ENCODE data around the gene DDC. TPM values are rescaled to one million over a fixed set of nuclear protein-coding genes. Genes with fewer than 3 reads are reported as not detected.
"Not testable (repeated sequence)": the region's sequence is repeated elsewhere in the genome, so short reads cannot be mapped to it uniquely, and the experiment has no call there.

DDC gene
- total RNA-seq, 1 donor from 2014 or later, result 3.8 TPM

DNA sequence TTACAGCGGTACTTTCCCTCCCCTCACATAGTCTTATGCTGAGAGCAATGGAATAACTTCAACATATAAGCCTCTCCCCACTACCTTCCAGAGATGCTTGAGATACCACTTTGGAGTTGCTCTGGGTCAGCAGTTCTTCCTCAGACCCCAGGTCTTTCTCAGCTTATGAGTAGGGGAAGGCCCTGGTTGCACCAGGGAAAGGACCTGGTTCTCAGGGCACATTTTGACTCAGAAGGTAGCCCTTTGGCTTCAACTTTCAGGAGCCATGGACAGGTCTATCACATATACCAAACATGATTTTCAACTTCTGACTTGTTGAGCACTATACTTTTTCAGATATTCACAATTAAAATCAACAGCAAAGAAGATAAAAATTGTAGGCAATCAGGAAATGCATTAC is 103.5 kb downstream of the DDC start:
- Mint-ChIP-seq H3K9me3 (ENCODE audit: unreplicated experiment) (peaks cover 16% of the 10 kb centered on the region), H3K4me3 (ENCODE audit: unreplicated experiment) (no peak overlapping the region), H3K36me3 (ENCODE audit: unreplicated experiment) (peaks cover 16% of the 10 kb centered on the region), H3K27me3 (ENCODE audit: unreplicated experiment) (peaks cover 4% of the 10 kb centered on the region), H3K27ac (ENCODE audit: unreplicated experiment) (no peak overlapping the region), H3K4me1 (ENCODE audit: low read depth, unreplicated experiment) (peaks cover under 1% of the 10 kb centered on the region)
- DNase-seq, result no peak
- TF ChIP-seq, protein P1, sequence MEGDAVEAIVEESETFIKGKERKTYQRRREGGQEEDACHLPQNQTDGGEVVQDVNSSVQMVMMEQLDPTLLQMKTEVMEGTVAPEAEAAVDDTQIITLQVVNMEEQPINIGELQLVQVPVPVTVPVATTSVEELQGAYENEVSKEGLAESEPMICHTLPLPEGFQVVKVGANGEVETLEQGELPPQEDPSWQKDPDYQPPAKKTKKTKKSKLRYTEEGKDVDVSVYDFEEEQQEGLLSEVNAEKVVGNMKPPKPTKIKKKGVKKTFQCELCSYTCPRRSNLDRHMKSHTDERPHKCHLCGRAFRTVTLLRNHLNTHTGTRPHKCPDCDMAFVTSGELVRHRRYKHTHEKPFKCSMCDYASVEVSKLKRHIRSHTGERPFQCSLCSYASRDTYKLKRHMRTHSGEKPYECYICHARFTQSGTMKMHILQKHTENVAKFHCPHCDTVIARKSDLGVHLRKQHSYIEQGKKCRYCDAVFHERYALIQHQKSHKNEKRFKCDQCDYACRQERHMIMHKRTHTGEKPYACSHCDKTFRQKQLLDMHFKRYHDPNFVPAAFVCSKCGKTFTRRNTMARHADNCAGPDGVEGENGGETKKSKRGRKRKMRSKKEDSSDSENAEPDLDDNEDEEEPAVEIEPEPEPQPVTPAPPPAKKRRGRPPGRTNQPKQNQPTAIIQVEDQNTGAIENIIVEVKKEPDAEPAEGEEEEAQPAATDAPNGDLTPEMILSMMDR (IDR thresholded peaks at IDR 0.05; ENCODE audit: partially characterized antibody, unreplicated experiment), result no peak

DNA sequence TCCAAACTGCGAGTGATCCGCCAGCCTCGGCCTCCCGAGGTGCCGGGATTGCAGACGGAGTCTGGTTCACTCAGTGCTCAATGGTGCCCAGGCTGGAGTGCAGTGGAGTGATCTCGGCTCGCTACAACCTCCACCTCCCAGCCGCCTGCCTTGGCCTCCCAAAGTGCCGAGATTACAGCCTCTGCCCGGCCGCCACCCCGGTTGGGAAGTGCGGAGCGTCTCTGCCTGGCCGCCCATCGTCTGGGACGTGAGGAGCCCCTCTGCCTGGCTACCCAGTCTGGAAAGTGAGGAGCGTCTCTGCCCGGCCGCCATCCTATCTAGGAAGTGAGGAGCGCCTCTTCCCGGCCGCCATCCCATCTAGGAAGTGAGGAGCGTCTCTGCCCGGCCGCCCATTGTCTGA is 106.0 kb downstream of the DDC start:
- Mint-ChIP-seq H3K36me3 (ENCODE audit: unreplicated experiment) (peaks cover 16% of the 10 kb centered on the region), H3K9me3 (ENCODE audit: unreplicated experiment) (peaks cover 11% of the 10 kb centered on the region)
- H3K4me1 Mint-ChIP-seq (ENCODE audit: low read depth, unreplicated experiment); H3K27me3 Mint-ChIP-seq (ENCODE audit: unreplicated experiment); DNase-seq; H3K4me3 Mint-ChIP-seq (ENCODE audit: unreplicated experiment); H3K27ac Mint-ChIP-seq (ENCODE audit: unreplicated experiment): not testable (repeated sequence)

DNA sequence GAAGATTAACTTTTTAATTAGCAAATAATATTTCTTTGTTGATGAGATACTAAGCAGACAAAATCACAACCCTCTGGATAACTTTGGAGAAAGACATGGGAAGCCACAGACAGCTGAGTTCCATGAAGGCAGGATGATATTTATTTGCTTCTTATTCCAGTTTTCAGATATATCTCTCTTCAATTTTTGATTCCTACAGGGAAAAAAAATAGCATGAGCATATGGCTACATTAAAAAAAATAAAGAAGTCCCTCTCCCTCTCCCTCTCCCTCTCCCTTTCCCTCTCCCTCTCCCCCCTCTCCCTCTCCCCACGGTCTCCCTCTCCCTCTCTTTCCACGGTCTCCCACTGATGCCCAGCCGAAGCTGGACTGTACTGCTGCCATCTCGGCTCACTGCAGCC is 106.6 kb downstream of the DDC start:
- H3K27me3 Mint-ChIP-seq (ENCODE audit: unreplicated experiment); H3K4me3 Mint-ChIP-seq (ENCODE audit: unreplicated experiment); H3K4me1 Mint-ChIP-seq (ENCODE audit: low read depth, unreplicated experiment); DNase-seq; H3K27ac Mint-ChIP-seq (ENCODE audit: unreplicated experiment): not testable (repeated sequence)
- Mint-ChIP-seq H3K9me3 (ENCODE audit: unreplicated experiment) (peaks cover 11% of the 10 kb centered on the region), H3K36me3 (ENCODE audit: unreplicated experiment) (peaks cover 15% of the 10 kb centered on the region)

DNA sequence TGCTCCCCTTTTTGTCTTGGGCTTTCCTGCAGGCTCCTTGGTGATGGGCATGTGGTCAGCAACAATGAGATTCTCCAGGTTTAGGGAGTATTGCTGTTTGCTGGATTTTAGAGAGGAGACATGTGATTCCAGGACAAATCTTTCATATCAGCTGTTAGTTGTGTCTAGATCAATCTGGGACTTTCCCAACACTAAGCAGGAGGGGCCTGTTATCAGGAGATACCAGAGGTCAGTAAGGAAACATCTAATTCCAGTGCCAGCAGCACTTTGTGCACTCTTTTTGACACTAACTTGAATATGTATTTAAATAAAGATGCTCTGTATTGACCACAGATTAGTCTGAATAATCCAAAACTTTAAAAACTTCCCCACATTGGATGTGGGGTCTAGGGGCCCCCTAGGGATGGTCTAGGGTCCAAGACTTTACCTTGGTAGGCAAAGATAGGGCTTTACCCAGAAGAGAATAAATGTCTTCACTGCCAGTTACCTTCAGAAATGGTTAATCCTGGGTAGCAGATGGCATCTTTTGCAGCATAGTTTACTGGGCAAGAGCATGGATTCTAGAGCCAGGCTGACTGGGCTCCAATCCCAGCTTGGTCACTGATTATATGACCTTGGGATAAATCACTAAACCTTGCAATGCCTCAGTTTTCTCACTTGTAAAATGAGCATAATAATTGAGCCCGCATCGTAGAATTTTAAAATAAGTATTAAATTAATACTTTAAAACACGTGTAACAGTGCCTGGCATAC is 108.7 kb downstream of the DDC start:
- peaks cover 5% of the 10 kb centered on the region for H3K36me3 Mint-ChIP-seq (ENCODE audit: unreplicated experiment)
- peaks cover 8% of the 10 kb centered on the region for H3K9me3 Mint-ChIP-seq (ENCODE audit: unreplicated experiment)
- H3K4me1 Mint-ChIP-seq (ENCODE audit: low read depth, unreplicated experiment), result no peaks in the 10 kb centered on the region
- H3K27me3 Mint-ChIP-seq (ENCODE audit: unreplicated experiment), result peaks cover 4% of the 10 kb centered on the region
- H3K4me3 Mint-ChIP-seq (ENCODE audit: unreplicated experiment), result no peak overlapping the region
- no peak overlapping the region for H3K27ac Mint-ChIP-seq (ENCODE audit: unreplicated experiment)
- TF ChIP-seq, protein P1 (IDR thresholded peaks at IDR 0.05; ENCODE audit: partially characterized antibody, unreplicated experiment), result no peak
- DNase-seq, result no peak

DNA sequence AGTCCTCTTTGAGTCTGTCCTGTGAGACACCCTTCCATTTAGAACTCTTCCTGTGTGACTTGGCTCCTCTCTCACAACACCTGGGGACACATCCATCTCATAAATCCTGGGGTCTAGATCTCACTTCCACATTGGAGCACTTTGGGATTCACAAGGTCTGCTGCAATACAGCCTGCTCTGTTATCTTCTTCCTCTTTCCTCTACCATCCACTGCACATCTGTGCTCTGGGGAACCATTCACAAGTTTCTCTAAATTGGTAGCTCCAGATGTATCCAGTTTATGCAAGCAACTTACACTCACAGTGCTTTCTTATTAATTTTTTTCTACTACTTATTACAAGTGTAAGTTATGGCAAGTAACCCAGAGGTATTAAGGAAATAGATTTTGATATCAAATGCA is 109.5 kb downstream of the DDC start:
- Mint-ChIP-seq H3K36me3 (ENCODE audit: unreplicated experiment) (no peaks in the 10 kb centered on the region), H3K4me1 (ENCODE audit: low read depth, unreplicated experiment) (peaks cover 4% of the 10 kb centered on the region), H3K9me3 (ENCODE audit: unreplicated experiment) (peaks cover 5% of the 10 kb centered on the region), H3K27me3 (ENCODE audit: unreplicated experiment) (peaks cover 2% of the 10 kb centered on the region), H3K27ac (ENCODE audit: unreplicated experiment) (no peak overlapping the region), H3K4me3 (ENCODE audit: unreplicated experiment) (no peak overlapping the region)
- no peak for DNase-seq
- TF ChIP-seq, protein P1 (IDR thresholded peaks at IDR 0.05; ENCODE audit: partially characterized antibody, unreplicated experiment), result no peak

DNA sequence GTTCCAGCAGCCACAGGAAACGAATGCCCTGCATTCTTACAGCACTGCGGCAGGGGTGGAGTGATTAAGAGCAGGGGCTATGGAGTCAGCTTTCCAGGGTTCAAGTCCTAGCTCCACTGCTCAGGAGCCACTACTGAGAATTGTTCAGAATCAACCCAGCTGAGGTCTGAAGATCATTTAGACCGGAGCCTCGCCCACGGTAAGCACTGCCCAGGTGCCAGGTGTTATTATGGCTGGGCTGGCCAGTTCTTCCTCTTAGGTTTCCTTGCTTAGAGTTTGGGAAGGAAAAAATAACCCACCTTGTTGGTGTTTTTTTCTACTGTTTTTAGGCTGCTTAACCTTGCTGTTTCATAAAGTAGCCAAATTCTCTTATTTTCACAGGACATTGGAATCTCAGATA is 110.2 kb downstream of the DDC start:
- Mint-ChIP-seq H3K4me1 (ENCODE audit: low read depth, unreplicated experiment) (peaks cover 4% of the 10 kb centered on the region), H3K4me3 (ENCODE audit: unreplicated experiment) (no peak overlapping the region), H3K27ac (ENCODE audit: unreplicated experiment) (no peak overlapping the region), H3K9me3 (ENCODE audit: unreplicated experiment) (peaks cover 5% of the 10 kb centered on the region), H3K27me3 (ENCODE audit: unreplicated experiment) (peaks cover 2% of the 10 kb centered on the region), H3K36me3 (ENCODE audit: unreplicated experiment) (no peaks in the 10 kb centered on the region)
- TF ChIP-seq, protein P1 (IDR thresholded peaks at IDR 0.05; ENCODE audit: partially characterized antibody, unreplicated experiment), result no peak
- no peak for DNase-seq

Data from glutamatergic neuron (in vitro differentiated cells).